Stimulated activated CD4-positive, alpha-beta T cell treated with anti-CD3 and anti-CD28 coated beads, Interleukin-2, amount 100 ng/mL, for 4 hours (primary cell): ENCODE results near the gene NIPAL1.
"Not testable (repeated sequence)": the region's sequence is repeated elsewhere in the genome, so short reads cannot be mapped to it uniquely, and the experiment has no call there.

ENCODE experiments used
- DNase-seq: peaks from one replicate; pipeline ENCODE4 v3.0.0-alpha.2; 2020; ENCODE audit warnings: low read depth

Gene NIPAL1

DNA sequence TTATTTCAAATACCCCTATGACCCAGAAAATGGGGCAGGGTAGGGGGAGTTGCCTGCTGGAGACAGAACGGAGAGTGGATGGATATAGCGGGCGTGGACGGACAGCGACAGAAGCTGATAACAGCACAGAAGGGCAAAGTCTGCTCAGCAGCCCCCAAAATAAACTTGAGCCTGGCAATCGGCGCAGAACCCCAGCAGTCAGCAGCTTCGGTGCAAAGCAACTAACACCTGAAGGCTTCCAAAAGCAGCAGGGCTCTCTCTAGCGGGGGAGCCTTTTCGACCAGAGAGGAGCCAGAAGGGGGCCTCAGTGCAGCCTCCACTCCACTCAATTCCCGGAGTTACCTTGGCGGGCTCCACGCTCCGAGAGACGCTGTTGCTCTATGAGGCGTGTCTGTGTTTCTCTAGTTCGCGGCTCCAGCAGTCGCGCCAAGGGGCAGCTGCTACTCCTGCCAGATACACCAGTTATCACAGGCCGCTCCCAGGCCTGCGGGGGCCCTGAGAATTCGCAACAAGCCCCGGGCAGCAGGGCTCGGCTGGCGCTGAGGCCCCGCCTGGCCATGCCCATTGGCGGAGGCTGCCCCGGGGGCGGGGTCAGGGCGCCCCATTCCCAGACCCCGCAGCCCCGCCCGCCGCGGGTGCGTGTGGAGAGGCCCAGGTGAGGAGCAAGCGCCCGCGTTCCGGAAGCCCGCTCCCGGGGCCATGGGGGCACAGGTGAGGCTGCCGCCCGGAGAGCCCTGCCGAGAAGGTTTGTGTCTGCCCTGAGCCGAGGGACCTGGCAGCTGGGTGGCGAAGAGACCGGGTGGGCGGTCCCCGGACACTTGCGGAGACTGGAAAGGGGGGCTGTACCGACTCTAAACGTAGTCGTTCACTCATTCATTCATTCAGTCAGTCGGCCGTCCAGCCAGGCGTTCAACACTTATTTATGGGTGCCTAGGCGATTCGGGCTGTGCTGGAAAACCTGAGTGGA, at the start of gene NIPAL1, which contains the start of gene CNGA1:
NIPAL1 (plus strand) TSS at position 632 of the 967 bp plus-strand sequence; CDS start at position 700, 68 bp downstream.
CNGA1 (minus strand) TSS at position 541 of the 967 bp plus-strand sequence. CDS start 63,992 bp downstream, outside the sequence.
- peak; percentile 65 for DNase-seq

DNA sequence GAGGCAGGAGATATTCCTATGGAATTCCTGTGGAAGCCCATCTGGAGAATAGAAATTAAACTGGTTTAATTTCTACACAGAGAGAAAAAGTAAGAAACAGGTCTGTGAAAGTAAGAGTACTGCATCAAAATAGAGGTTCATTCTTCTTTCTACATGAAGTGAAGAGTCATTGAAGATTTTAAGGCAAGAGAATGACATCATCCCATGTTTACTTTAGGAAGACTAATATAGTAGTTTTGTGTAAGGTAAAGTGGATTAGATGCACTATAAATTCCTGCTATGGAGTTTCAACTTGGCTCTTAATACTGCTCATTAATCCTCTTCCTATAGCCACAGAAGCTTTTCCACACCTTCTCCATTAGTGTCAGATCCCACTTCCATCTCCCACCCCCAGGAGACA, 47.7 kb upstream of the NIPAL1 start:
- no peak for DNase-seq

DNA sequence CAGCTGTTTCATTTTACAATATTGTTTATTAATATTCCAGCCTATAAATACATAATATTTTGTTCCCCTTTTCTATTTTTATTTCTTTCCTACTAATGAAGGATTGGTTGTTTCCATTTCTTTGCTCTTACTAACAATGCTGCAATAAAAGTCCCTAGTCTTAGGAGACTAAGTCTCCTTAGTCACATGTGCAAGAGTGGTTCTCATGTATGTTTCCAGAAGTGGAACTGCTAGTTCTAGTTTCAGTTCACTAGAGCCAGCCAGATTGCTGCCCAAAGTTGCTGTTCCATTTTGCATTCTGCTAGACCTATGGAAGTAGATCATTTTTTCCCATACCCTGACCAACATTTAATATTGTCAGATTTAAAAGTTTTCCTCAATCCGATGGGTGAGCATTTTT, 44.4 kb upstream of the NIPAL1 start:
- DNase-seq, result no peak

DNA sequence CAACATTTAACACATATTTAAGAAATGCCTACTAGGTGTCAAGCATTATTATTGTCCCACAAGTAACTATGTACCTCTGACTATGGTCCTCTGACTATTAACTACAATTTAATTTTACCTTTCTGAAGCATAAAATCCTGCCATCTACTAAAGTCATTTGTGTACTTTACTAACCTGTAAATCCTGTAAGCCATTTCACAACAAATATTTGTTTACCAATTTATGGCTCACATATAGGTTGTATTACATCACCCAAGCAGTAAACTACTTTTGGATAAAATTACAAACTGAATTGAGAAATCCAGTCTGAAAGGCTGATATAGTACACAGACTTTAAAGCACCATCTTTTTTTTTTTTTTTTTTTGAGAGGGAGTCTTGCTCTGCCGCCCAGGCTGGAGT, 43.9 kb upstream of the NIPAL1 start:
- no peak for DNase-seq

DNA sequence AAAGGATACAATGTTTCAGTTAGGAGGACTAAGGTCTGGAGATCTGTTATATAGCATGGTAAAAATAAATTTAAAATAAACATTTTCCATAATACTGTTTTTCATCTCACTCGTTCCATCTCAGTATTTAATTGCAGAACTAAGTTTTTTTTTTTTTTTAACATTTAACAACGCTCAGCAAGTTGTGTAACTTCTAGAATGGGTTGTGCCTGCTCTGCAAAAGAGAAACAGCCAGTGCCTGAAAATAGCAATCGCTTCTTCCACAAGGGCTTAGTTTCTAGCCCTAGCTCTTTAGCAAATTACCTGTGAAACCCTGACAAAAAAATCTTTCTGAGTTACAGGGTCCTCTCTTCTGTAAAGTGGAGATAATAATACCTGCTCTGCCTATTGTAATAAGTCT, 42.0 kb upstream of the NIPAL1 start:
- no peak for DNase-seq

DNA sequence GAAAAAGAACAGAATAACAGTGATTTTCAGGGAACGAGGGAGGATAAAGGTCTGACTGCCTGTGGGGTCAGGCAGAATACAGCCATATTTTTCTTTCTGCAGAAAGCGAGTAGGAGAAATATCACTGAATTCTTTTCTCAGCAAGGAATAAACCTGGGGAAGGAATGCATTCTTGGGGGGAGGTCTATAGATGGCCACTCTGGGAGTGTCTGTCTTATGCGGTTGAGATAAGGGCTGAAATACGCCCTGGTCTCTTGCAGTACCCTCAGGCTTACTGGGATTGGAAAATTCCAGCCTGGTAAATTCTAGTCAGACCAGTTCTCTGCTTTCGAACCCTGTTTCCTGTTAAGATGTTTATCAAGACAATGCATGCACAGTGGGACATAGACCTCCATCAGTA, 26.4 kb upstream of the NIPAL1 start:
- DNase-seq, result no peak

DNA sequence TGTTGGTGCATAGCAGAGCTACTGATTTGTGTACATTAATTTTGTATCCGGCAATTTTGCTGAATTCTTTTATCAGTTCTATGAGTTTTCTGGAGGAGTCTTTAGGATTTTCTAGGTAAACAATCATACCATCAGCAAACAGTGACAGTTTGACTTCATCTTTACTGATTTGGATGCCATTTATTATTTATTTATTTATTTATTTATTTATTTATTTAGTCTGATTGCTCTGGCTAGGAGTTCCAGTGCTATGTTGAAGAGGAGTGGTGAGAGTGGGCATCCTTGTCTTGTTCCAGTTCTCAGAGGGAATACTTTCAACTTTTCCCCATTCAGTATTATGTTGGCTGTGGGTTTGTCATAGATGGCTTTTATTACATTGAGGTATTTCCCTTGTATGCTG, 24.1 kb upstream of the NIPAL1 start:
- DNase-seq, result not testable (repeated sequence)

DNA sequence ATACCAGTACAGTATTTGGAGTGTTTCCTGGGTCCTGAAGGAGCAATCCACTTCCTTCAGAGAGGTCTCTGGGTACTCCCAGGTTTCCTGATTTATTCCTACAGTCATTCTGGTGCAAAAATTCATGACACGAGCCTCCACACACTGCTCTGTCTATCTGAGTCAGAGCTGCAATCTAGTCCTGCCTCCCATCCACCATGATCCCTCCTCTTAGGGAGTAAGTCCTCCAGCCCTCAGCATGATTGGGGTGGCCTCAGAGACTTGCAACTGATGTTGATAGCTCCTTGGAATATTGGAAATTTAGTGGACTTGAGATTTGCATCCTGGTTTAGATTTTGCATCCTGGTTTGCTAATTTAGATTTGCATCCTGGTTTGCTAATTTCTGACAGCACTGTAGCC, 20.6 kb upstream of the NIPAL1 start:
- DNase-seq, result no peak

DNA sequence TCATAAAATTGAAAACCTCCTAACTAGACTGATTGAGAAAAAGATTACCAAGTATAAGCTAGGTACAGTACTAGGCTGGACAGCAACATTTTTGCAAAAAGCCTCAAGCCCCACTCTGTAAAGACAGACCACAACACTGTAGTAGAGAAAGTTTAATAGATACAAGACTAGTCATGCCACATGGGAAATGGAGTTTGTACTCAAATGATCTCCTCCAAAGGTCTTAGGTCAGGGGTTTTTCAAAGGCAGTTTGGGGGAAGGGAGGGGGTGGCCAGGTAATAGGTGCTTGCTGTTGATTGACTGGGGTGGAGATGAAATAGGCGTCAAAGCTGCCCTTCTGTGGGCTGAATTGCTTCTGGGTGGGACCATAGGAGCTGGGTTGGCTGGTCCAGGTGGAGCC, 14.3 kb upstream of the NIPAL1 start:
- DNase-seq, result no peak

DNA sequence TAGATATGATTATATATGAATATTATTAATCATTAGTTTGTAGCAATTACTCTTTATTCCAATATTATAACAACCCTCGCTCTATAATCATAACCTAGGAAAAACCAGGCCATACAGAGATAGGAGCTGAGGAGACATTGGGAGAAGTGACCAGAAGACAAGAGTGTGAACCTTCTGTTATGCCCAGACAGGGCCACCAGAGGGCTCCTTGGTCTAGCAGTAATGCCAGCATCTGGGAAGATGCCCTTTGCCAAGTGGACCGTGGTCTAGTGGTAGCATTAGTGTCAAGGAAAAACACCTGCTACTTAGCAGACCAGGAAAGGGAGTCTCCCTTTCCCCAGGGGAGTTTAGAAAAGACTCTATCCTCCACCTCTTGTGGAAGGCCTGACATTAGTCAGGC, 13.0 kb upstream of the NIPAL1 start:
- peak; percentile 8 for DNase-seq

DNA sequence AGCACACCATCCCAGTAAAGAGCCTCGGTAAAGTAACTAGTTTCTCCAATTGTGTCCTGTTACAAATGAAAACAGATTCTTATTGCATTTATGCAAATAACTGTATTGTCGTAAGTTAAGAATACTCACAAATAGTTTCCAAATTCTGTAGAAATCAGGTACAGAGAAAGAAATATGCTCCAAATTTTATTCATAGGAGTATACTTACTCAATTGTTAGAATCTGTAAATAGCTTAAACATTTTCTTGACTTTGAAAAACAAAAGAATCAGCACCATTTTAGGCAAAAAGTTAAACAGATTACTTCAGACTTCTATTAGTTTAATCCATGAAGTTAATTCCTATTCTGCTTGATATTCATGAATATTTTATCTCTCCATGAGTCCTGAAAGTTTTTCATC, 10.8 kb upstream of the NIPAL1 start:
- no peak for DNase-seq

DNA sequence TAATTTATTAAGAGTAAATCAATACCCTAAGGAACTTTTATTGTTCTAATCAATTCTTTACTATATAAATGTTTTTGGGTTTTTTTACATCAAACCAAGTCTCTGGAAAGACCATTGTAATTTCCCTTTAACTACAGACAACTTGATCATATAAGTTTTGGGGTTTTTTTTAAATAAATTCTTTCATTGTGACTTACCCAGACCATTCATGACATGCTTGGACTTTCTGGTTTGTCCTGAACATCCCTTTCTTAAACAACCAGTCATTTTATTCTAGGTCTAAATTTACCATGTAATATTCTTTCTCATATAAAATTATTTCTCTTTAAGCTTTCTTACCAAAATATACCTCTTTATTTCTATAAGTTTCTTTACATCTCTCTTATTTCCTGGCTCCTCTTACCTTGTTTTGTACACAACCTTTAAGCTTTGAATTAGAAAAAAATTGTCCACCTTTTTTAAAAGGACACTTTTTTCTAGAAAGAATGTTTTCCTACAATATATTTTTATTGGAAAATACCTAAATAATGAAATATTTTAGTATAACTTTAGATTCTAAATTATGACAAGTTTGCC, 8.5 kb upstream of the NIPAL1 start:
- no peak for DNase-seq

DNA sequence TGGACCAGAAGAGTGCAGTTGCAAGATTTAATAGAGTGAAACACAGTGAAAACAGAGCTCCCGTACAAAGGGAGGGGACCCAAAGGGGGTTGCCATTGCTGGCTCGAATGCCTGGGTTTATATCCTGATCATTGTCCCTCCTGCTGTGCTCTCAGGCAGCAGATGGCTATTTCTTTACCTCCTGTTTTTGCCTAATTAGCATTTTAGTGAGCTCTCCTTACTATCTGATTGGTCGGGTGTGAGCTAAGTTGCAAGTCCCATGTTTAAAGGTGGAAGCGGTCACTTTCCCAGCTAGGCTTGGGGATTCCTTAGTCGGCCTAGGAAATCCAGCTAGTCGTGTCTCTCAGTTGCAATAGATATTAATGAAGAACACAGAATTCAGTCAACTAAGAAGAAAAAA, 5.7 kb upstream of the NIPAL1 start:
- not testable (repeated sequence) for DNase-seq

DNA sequence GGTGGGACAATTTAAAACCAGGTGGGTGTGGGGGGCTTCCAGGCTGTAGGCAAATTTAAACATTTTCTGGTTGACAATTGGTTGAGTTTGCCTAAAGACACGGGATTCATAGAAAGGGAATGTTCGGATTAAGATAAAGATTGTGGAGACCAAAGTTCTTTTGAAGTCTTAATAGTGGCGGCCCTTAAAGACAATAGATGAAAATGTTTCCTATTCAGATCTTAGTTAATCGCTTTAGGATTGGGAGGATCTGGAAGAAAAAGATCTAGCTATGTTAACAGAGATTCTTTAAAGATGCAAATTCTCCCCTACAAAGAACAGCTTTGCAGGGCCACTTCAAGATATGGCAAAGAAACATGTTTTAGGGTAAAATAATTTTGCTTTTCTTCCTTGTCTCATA, 4.8 kb upstream of the NIPAL1 start:
- DNase-seq, result no peak

DNA sequence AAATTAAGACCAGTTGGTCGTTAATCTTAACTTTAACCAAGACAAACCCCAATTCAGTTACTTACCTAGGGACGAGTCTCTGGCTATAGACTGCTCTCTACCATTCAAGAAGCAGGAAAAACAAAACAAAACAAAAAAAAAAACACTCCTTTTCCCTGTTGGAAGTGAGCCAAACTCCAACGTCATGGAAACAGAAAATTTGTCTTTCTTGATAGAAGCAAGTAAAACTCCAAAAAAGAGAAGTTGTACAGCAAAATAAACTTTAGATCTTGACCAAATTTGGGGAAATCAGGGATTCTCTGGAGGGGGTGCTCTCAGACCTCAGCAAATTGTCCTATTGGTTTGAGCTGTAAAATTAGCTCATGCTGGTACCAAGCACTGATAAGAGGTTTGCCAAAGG, 3.7 kb upstream of the NIPAL1 start:
- DNase-seq, result no peak

DNA sequence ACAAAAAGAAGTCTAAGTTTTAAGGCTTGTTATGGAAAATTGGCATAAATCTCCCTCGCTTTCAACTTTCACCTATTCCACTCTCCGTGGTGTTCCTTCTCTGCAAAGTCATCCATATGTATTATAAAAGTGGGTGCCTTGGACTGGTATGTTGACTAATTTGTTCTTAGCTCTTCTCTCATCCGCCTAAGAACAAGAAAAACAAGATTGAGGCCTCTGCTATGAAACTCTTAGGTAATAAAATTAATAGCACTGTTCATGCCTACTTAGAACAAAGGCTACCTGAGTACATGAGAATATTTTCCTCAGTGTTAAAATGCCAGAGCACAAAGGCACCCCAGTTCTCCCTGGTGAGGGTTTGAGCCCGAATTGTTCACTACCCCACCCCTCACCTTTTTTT, 1.4 kb upstream of the NIPAL1 start:
- no peak for DNase-seq

DNA sequence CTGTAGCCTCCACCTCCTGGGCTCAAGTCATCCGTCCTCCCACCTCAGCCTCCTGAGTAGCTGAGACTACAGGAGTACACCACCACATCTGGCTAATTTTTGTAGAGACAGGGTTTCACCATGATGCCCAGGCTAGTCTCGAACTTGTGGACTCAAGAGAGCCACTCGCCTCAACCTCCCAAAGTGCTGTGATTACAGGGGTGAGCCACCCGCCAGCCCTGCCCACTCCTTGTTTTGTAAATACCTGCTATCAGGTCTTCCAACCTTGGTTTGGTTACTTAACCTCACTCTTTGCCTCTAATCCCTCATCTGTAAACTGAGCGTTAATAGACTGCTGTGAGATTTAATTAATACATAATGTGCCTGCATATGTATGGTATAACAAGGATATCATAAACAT, 894 bp upstream of the NIPAL1 start:
- DNase-seq, result no peak

DNA sequence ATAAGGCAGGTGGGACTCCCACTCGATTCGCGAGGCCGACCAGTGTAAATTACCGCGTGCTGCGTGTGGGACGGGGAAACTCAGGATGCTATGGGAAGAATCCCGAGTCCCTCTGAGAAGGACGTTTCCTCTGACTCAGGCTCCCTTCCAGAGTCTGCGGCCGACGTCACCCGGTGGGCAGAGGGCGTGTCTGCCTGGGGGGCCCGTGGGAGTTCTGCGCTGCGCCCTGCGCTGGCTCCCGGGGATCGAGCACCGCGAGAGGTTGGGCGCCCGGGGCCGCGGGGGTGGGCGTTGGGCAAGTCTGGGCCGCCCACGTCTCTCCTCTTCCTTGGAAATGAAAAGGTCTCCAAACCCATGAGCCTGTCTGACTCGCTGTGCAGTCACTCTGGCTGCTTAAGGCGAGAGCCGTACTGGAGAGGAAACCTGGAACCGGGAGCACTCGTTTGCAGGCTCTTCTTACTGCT, 568 bp downstream of the NIPAL1 start:
- peak; percentile 61 for DNase-seq

DNA sequence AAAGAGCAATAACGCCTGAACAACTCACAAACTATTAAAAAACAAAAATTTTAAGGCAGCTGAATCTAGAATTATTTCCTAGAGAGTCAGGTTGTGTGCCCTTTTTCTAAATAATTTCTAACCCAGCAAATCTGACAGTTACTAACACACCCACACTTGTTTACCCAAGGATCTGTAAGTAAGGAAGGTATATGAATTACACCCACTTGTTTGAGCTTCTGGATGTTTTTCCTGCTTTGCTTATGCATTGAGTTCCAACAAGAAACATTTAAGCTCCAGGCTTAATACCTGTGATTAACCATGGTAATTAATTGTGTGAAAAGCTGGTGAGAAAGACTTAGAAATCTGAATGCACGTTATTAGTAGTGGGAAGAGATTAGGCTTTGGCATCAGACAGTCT, 1.5 kb downstream of the NIPAL1 start:
- DNase-seq, result no peak

DNA sequence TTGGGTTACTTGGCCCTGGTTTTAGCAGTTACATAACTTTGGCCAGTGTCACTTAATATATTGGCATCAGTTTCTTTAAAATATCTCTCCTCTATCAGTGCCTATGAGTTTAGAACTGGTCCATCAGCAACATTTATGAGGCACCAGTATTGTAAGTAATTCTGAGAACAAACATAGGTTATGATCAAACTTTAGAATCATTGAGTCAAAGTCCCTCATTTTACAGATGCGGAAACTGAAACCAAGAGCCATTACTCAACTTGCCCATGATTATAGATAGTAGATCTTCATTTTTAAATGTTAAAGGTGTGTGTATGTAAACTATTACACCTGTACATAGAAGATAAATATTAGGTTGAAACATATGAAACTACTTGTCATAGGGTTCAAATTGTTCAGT, 4.5 kb downstream of the NIPAL1 start:
- DNase-seq, result no peak

DNA sequence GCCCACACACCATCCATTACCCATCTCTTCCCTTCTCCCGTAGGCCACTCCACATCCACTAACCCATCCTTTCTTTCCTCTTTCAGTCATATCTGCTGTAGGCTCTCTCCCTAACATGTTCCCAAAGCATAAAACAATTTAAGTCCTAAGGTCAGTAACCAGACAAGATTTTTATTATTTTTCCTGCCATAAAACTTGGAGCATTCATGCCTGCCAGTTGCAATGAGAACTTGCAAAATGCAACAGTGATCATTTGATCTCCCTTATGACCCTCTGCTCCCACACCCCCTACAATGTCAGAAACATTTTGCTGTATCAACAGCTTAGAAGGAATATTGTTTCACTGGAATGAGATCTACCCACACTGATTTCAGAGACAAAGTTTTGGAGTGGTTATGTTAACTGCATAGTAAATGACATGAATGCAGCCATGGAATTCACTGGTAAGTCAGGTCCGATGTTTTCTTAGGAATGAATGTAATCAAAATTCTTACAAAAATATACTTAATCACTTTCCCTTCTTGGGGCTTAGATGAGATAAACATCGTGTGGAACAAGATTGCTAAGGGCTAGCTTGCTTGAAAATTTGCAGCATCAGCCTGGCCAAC, 5.7 kb downstream of the NIPAL1 start:
- DNase-seq, result no peak

DNA sequence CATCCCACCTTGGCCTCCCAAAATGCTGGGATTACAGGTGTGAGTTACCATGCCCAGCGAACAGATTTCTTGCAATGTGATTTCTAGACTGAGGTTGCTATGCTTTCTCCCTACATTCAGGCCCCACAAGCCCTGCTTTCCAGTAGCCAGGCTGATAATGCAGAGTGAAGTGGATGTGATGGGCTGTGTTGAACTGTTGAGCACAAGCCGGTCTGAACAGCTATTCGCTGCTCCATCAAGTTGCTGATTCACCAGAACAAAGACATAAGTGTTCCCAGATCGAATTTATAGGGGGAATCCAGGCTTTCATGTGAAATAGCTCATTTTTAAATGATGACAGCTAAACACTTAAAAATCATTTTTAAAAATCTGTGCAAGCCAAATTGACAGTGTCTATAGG, 8.0 kb downstream of the NIPAL1 start:
- DNase-seq, result no peak

DNA sequence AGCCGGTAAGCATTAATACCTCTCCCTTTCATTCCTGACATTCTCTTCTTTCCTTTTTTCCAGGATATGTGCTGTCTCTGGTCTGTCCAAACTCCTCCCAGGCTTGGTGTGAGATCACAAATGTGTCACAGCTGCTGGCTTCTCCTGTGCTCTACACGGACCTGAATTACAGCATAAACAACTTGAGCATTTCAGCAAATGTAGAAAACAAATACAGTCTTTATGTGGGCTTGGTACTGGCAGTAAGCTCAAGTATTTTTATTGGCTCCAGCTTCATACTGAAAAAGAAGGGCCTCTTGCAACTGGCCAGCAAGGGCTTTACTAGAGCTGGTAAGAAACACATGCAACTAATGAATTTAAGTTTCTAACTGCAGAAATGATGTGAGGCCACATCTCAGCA, 8.4 kb downstream of the NIPAL1 start:
- DNase-seq, result no peak
